D721Med (cell line): ENCODE results near the gene USP34.
"Not testable (repeated sequence)": the region's sequence is repeated elsewhere in the genome, so short reads cannot be mapped to it uniquely, and the experiment has no call there.

Experiments used
- DNase-seq: peaks from one replicate; pipeline ENCODE4 v3.0.0; 2011; ENCODE audit warnings: low spot score; ENCODE audit not compliant: insufficient read length
- FAIRE-seq: peaks from 2 replicates; lab custom pipeline; 2011; peaks lifted over from hg19 to GRCh38; lab: Jason Lieb, UNC
- TF ChIP-seq, protein P1 (sequence below): IDR thresholded peaks from 2 replicates; pipeline ENCODE4 v1.5.1; 2012; ENCODE audit warnings: mild to moderate bottlenecking, control low read depth; ENCODE audit not compliant: insufficient read depth; ENCODE audit errors: missing control alignments

Gene USP34

DNA sequence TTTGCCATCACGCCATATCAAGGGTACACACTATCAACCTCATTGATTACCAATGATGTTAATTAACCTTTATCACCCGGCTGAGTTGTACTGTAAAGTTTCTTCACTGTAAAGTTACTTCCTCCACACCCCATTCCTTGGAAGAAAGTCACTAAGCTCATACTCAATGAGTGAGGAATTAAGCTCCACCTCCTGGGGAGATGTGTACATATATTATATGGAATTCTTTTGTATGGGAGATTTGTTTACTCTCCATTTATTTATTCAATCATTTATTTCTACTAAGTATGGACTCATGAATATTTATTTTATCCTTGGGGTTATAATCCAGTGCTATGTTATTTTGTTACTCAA, 252.1 kb downstream of the USP34 start:
- DNase-seq (no peak), FAIRE-seq (no peak)
- TF ChIP-seq, protein P1, sequence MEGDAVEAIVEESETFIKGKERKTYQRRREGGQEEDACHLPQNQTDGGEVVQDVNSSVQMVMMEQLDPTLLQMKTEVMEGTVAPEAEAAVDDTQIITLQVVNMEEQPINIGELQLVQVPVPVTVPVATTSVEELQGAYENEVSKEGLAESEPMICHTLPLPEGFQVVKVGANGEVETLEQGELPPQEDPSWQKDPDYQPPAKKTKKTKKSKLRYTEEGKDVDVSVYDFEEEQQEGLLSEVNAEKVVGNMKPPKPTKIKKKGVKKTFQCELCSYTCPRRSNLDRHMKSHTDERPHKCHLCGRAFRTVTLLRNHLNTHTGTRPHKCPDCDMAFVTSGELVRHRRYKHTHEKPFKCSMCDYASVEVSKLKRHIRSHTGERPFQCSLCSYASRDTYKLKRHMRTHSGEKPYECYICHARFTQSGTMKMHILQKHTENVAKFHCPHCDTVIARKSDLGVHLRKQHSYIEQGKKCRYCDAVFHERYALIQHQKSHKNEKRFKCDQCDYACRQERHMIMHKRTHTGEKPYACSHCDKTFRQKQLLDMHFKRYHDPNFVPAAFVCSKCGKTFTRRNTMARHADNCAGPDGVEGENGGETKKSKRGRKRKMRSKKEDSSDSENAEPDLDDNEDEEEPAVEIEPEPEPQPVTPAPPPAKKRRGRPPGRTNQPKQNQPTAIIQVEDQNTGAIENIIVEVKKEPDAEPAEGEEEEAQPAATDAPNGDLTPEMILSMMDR, result no peak

DNA sequence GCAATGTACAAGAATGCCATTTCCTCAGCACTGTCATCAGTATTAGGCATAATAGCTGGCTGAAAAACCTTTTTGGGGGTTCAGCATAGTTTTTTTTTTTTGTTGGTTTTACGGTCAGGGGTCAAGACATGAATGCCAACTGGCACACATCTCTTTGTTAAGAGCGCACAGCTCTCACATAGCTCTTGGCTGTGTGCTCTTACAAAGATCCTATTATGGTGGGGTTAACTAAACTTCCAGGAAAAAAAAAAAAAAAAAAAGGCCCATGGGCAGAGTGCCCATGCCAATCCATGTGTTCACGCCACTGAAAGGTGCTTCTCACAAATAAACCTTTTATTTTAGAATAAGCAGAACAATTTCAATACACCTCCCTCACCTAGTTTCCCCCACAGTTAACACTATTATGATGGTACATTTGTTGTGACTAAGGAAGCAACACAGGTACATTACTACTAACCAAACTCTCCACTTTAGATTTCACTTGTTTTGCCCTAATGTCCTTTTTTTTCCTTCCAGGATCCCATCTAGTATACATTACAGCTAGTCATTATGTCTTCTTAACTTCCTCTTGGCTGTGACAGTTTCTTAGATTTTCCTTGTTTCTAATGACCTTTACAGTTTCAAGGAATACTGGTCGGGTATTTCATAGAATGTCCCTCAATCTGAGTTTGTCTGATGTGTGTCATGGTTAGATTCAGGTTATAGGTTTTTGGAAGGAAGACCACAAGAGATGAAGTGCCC, 252.6 kb downstream of the USP34 start:
- no peak for DNase-seq
- no peak for FAIRE-seq
- TF ChIP-seq, protein P1, result no peak

DNA sequence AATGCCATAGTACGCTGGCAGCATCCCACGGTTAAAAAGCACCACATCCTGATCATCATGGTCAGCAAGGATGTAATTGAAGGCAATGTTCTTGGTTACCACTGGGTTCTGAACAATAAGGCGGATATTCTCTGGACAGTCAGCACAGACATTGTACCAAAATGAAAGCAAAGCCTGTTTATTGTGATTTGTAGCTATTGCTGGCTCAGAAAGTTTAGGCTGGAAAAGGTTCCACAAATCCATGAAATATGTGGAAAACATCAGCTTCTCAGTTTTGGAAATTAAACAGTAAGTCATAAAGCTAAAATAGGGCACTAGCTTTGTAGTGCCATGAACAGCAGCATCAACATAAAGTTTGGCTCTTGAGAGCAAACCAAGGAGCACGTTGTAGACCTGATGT, 256.7 kb downstream of the USP34 start:
- TF ChIP-seq, protein P1, result no peak
- no peak for DNase-seq
- no peak for FAIRE-seq

DNA sequence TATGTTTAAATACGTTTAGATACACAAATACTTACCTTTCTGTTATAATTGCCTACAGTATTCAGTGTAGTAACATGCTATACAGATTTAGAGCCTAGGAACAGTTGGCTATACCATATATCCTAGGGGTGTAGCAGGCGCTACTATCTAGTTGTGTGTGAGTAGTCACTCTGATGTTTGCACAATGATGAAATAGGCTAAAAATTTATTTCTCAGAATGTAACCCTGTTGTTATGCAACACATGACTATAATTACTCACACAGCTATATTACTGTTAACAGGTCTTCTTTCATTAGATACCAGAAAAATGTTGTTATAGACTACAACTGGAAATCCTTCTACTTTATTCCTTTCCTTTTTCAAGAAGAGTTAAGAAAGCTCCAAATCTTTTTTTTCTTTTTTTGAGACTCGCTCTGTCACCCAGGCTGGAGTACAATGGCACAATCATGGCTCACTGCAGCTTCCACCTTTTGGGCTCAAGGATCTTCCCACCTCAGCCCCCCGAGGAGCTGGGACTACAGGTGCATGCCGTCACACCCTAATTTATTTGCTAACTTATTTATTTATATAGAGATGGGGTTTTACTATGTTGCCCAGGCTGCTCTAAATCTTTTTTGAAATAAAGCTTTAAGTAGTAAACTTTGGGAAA, 260.4 kb downstream of the USP34 start:
- TF ChIP-seq, protein P1, result no peak
- DNase-seq (no peak), FAIRE-seq (no peak)

DNA sequence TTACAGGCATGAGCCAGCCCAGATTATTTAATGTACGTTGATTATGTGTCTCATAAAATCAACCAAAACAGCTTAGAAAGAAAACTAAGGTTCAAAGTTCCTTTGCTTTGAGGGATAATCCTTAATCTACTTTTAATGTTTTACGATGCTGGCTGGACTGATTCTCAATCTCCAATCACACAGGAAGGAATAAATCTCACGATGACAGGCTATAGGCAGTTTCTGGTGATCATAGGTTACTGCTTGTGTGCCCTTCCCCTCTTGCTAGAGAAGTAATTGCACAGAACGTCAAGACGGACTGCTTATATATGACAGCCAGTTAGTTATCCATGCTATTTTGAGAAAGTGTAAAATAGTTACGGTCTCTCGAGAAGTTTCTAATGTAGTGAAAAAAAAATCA, 265.8 kb downstream of the USP34 start:
- TF ChIP-seq, protein P1, result no peak
- DNase-seq (no peak), FAIRE-seq (no peak)

DNA sequence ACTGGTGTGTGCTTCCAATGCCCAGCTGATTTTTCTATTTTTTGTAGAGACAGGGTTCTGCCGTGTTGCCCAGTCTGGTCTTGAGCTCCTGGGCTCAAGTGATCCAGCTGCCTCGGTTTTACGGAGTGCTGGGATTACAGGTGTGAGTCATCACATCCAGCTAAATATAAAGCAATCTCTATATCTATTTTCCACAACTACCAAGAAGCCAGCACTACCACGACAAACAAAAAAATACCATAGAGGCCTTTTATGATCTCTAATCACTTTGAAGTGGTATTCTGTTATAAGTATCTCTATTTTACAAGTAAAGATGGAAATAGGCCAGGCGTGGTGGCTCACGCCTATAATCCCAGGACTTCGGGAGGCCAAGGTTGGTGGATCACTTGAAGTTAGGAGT, 274.2 kb downstream of the USP34 start:
- no peak for FAIRE-seq
- TF ChIP-seq, protein P1, result no peak
- no peak for DNase-seq

DNA sequence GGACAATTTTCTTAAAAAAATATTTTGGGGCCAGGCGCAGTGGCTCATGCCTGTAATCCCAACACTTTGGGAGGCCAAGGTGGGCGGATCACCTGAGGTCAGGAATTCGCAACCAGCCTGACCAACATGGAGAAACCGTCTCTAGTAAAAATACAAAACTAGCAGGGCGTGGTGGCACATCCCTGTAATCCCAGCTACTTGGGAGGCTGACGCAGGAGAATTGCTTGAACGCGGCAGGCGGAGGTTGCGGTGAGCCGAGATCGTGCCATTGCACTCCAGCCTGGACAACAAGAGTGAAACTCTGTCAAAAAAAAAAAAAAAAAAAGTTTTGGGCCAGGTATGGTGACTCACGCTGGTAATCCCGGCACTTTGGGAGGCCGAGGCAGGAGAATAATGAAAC, 276.2 kb downstream of the USP34 start:
- not testable (repeated sequence) for FAIRE-seq, DNase-seq
